NCI-H226 (cell line): ENCODE data around the gene ITPRIPL2.

Experiments used
- DNase-seq: peaks from one replicate; pipeline ENCODE4 v3.0.0-alpha.2; 2015

Gene ITPRIPL2

DNA sequence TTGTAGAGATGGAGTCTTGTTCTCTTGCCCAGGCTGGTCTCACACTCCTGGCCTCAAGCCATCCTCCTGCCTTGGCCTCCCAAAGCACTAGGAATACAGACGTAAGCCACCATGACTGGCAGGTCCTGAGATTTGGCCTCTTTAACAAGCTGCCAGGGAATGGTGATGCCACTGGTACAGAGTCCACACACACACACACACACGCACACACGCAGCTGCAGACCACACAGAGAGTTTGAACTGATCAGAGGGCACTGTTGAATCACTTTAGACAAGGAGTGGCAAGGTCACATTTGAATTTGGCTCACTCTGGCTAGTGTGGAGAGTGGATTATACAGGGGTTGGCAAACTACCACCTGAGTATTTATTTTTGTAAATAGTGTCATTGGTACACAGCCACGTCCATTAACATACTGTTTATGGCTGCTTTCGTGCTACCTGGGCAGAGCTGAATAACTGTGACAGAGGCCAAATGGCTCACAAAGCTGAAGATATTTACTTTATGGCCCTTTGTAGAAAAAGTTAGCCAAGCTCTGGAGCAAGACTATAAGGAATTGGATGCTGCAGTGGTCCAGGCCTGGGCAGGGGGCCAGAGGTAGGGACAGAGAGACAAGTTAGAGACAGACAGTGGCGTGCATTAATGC is 9.9 kb downstream of the ITPRIPL2 start:
- no peak for DNase-seq

DNA sequence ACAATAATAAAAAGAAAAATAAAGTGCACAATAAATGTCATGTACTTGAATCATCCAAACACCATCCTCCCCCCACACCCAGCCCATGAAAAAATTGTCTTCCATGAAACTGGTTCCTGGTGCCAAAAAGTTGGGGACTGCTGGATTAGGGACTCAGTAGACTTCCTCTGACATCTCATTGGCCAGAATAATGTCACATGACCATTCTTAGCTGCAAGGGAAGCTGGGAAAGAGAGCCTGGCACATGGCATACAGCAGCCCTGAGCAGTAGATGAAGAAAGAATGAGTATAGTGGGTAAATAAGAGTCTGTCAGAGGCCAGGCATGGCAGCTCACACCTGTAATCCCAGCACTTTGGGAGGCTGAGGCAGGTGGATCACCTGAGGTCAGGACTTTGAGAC is 12.5 kb downstream of the ITPRIPL2 start:
- DNase-seq: no peak

DNA sequence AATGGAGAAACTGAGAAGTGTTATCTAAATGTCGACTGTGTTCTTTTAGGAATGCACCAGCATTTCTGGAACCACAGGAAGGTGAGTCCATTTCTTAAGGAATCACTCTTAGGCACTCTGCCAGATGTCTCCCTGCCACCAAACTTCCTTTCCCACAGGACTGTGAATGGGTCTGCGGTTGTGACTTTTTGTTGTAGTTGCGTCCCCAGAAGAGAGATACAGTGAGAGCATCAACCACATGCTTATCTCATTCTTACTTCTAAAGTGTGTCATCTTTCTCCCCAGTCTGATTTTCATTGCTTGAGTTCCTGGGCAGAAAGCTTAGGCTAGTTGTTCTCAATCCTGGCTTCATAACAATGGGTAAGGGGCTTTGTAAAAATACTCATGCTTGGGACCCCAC is 13.4 kb downstream of the ITPRIPL2 start:
- DNase-seq: no peak

DNA sequence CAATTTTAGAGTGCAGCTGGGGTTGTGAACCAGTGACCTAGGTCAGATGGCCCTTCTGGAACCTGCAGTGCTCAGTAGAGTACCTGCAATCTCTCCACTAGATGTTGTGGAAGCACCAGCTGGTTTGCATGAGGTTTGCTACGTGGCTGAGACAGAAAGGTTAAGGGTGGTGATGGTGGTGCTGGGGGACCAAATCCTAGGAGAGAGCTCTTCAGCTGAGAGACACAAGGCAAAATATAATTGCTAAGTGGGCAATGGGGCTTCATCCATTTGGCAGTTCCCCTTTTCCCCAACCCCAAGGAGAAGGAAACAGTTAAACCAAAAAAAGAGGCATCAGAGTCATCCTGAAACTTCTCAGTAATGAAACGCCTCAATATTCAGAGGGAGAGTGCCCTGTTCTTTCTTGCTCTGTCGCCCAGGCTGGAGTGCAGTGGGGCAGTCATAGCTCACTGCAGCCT is 13.9 kb downstream of the ITPRIPL2 start:
- no peak for DNase-seq

DNA sequence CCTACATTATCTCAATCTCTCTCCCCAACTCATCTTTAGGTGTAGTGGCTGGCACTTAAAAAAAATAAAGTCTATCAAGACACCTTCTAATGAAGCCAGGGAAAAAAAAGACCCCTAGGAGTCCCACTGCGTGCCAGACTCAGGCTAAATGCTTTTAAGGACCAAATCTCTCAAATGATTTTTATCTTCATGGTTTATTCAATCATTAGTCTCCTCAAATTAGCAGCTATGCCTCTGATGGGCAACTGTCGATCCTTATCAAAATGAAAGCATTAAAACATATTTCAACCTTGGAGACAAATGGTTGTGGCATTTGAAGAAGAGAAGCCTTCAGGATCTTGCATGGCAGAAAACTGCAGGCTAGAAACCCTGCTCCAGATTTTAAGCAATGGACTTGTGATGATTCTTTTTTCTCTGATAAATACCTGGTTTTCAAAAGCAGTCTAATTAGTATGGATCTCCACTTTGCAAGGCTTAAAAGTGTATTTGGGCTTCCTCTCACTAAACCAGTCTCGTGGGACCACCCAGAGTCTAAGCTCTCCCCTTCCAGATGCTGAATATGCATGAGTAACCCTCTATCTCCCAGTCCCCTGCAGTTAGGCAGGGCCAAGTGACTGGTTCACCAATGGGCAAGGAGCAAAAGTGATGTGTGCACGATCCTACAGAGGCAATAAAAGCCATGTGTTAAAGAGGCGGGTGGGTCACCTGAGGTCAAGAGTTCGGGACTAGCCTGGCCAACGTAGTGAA is 14.9 kb downstream of the ITPRIPL2 start:
- DNase-seq: no peak

DNA sequence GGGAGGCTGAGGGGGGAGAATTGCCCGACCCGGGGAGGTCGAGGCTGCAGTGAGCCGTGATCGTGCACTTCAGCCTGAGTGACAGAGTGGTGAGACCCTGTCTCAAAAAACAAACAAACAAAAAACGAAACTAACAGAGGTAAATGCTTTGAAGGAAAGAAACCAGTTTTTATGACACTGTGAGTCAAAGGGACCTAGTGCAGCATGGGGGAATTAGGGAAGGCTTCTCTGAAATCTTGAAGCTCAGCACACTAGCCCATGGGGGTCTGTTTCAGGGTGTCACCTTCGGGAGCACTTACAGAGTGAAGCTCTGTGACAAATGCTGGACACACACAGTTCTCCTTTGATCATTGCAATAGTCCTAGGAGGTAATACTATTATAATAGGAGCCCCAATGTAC is 16.6 kb downstream of the ITPRIPL2 start:
- DNase-seq: no peak

DNA sequence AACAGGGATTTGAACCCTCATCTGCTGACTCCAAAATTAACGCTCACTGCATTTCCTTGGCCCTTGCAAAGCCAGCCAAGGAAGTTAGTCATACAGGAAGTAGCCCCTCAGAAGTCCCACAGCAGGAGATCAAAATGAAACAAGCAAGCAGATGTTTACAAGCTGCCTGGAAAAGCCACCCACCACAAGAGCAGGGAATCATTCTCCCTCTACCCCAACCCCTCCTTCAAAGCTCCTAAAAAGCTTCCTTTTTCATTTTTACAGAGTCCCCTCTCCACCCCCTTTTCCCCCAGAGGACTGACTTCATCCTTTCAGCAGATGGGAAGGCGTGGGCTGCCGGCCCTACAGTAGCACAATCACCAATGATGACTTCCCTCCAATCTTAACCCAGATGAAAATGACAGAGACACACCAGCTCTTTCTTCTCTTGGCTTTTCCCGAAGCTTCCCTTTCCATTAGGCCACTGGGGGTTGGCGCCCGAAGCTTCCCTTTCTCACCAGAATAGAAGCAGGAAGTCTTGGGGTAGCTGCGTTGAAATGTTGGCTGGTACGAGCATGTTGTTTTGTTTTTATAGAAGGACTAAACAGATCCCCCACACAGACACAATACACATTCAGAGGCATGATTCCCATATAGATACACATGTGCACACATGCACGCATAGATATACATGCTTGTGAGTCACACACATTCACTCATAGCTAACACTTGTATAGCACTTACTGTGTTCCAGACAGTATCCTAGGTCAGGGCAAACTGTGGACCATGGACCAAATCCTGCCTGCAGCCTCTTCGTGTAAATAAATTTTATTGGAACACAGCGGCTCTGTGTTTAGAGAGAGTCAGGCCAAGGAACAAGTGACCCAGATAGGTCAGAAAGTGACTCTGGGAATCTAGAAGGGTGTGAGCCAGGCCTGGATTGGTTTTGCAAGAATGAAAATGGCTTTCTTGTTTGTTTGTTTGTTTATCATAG is 17.4 kb downstream of the ITPRIPL2 start:
- DNase-seq: no peak

DNA sequence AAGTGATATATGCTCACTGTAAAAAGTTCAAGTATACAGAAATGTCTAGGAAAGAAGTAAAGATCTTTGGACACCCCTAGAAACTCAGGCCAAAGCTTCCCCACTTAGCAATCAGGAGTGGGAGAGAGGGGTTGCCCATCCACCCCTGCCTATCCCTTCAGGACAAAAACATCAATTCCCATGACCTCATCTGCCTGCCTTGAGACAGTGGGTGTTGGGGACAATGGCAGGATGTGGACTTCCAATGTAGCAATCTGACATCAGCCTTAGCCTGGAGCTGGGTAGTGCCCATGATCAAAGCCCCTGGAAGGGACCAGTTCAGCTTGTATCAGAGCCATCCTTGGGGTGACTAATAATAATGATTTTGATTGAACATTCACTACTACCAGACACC is 18.1 kb downstream of the ITPRIPL2 start:
- no peak for DNase-seq

DNA sequence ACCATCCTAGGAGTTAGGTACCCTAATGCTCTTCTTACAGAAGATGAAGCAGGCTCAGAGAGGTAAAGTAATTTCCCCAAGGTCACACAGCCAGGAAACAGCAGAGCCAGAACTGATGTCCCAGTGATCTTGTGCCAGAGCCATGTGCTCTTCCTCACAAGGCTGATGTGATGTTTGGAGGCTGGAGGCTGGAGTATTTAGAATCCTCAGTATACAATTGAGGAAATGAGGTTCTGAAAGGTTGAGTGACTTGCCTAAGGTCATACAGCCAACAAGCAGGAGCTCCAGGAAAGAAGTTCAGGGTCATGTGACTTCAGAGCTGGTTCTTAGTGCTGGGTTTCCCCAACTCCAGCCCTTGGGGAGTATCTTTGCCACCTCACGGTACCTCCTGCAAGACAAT is 18.5 kb downstream of the ITPRIPL2 start:
- DNase-seq: no peak

DNA sequence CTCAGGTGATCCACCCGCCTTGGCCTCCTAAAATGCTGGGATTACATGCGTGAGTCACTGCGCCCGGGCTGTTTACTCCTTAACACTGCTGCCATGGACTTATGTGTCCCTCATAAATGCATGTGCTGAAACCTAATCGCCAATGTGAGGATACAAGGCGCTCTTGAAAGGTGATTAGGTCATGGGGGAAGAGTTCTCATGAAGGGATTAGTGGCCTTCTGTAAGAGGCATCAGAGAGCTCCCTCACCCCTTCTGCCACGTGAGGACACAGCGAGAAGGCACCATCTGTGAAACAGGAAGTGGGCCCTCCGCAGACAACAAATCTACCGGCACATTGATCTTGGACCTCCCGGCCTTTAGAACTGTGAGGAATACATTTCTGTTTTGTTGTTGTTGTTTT is 19.1 kb downstream of the ITPRIPL2 start:
- DNase-seq: no peak

DNA sequence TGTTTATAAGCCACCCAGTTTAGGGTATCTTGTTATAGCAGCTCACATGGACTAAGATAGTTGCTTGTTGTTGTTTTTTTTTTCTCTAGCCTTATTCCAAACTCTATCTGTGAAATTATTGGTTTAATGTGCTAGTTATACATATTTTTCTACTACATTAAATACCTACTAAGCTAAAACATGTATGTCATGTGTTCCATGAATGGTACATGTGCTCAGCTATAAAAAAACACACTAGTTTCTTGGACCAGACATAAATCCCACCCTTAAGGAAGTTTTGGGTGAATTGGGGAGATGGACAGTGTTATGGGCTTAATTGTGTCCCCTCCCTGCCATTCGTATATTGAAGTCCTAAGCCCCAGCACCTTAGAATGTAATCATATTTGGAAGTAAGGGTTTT is 19.8 kb downstream of the ITPRIPL2 start:
- DNase-seq: no peak

DNA sequence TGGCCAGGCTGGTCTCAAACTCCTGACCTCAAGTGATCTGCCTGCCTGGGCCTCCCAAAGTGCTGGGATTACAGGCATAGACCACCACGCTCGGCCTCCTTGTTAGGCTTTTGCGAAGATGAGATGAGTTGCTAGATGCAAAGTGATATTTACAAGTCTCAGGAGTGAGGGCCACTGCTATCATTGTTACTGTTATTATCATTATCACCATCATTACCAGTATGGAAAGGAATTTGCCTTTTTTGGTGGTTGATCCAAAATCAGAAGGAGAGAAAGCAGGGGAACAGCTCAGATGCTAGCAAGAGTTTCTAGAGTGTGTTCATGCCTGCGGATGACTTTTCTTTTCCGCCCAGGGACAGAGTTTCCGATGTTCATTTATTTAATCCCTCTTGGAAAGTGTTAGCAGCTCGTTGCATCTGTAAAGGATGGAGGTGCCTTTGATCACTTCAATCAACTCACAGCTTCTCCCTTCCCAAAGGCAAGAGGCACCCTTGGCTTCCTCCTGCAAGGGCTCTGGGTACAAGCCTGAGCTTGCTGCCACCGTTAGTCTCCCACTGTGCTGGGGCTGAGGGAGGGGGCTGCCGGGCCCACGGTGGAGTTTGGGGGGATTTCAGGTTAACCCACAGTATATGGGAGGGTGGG is 21.6 kb downstream of the ITPRIPL2 start:
- no peak for DNase-seq

DNA sequence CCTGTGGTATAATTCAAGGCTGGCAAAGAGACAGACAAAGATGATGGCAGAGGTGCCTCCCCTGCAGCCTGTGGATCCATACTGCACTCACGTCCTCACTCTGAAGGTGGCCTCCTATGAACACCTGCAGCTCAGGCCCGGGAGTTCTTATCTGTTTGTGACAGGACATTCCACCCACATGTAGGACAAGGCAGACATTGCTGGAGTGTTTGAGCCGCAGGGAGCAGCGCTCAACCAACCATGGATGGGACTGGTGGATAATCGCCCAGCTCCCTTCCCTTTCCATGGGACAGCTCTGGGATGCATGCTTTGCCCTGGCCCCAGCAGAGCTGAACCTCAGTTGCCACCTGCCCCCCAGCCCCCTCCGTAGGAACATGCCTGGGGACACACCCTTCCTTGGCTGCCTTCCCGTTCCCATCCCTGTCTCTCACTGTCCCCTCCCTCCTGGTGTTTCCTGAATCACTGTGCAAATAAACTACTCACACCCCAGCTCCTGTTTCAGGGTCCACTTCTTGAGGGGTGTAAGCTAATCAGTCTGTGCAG is 22.2 kb downstream of the ITPRIPL2 start:
- no peak for DNase-seq

DNA sequence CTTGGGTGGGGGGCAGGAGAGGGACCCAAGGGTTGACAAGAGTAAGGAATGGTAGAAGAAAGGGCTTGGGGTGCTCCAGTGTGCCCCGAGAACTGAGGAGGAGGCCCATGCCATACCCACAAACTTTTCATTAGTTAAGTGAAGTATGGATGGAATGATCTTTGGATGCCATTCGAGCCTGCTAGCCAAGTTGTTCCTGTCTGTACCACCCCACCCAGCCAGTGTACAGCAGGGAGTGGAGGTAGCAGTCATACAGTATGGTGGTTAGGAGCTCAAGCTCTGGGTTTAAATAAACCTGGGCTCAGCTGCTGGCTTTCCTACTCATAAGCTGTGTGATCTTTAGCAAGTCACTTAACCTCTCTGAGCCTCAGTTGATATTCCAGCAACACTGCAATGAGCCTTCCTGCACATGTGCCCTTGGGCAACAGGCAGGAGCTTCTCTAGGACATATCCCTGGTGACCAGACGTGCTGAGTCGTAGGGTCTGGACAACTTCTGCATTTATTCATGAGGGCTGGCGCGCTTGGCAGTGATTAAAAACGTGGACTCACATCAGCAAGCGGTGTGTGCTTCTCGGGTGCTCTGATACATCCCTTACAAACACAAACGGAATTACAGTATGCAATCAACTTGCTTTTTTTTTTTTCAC is 22.9 kb downstream of the ITPRIPL2 start:
- DNase-seq: no peak

DNA sequence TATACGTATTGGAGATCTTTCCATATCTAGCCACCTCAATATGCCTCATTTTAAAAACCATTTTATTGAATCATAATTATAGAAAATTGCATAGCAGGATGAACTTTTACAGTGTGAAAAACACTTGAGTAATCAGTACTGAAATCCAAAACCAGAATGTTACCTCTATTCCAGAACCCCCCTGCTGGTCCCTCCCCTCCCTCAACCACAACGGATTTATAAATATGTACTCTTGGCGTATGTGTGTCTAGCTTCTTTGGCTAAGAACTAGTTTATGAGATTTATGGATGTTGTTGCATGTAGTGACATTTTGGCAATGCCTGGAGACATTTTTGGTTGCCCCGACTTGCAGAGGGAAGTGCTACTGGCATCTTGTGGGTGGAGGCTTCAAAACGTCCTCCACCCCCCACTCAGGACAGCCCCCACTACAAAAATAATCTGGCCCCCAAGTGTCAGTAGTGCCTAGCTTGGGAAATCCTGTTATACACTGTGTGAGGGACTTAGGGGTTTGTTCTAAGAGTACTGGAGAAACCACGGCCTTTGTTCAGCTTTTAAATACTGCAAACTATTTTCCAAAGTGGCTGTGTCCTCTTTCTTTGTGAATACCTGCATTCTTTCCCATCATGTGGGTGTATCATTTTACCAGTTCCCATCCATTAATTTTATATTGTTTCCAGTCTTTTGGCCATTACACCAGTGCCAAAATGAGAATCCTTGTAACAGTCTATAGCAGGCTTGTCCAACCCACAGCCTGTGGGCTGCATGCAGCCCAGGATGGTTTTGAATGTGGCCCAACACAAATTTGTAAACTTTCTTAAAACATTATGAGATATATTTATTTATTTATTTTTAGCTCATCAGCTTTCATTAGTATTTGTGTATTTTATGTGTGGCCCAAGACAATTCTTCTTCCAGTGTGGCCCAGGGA is 23.7 kb downstream of the ITPRIPL2 start:
- DNase-seq: no peak

DNA sequence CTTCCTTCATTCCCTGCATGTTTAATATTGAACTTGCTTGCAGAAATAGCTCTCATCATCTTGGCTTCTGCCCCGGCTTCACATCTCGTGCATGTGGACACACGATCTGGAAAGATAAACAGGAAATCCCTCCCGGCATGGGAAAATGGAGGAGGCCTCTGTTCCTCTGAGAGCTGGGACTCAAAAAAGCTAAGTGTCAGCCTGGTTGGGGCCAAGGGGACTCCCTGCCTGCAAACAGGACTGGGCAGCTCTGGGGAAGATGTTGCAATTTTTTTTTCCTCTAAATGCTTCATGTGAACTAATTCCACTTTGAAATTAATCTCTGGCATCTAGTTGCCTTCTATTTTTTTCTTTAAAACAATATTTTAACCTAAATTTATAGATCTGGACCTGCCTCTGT is 24.8 kb downstream of the ITPRIPL2 start:
- no peak for DNase-seq

DNA sequence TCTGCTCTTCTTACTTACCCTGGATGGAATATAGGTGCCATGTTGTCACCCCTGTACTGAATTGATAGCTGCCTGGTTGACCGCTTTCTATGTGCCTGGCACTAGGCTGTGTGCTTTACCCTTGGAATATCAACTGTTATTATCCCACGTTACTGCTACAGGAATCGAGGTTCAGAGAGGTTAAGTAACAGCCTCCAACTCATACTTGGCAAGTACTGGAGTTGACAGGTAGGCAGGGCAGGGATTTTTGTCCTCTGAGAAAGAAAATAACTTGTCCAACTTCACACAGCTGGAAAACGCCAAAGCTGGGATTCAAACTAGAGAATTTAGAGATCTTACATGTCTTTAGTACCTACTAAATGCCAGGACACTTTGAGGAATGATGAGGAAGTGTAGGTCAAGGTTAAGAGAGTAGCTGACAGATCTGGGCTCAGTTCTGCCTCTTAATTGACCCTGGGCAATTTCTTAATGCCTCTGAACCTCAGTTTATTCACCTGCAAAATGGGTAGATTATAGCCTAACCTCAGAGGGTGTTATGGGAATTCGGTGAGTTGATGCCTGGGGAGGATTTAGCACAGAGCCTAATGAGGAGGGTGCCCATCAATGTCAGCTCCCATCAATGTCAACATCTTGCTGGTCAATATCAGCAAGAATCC is 25.8 kb downstream of the ITPRIPL2 start:
- no peak for DNase-seq

DNA sequence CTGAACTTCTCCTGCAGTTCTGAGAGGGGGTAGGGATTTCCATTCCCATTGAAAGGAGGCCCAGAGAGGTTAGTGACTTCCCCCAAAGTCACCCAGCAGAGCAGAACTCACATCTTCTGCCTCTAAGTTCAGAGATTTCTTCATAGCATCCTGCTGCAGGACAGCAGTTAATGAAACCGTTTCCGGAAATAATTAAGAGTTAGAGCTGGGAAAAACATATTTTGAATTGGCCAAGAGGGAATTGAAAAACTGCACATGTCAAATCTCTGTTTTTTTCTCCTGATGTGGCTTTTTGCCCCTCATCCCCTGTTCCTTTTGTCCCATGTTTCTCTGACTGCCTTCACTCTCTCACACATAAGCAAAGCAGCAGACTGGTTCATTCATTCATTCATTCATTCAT is 26.6 kb downstream of the ITPRIPL2 start:
- no peak for DNase-seq

DNA sequence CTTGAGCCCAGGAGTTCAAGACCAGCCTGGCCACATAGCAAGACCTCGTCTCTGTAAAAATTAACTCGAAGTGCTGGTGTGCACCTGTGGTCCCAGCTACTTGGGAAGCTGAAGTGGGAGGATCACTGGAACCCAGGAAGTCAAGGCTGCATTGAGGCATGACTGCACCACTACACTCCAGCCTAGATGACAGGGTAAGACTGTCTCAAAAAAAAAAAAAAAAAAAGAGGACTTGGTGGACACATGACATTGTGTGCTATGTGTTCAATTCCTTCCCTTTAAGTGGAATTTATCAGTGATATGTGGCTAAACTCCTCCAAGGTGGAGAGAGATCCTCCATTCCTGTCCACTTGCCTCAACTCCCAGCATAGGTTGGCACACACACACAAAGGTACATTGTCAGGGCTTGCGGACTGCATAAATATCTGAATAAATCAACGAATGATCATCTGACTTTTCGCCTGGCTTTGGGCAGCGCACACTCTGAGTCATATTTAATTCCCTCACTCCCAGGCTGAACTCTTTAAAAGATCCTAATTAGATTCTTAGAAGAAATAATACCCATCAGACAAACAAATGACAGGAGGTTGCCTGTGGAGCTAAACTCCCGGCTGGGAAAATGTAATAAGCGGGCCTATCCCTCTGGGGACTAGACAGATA is 29.3 kb downstream of the ITPRIPL2 start:
- DNase-seq: no peak

DNA sequence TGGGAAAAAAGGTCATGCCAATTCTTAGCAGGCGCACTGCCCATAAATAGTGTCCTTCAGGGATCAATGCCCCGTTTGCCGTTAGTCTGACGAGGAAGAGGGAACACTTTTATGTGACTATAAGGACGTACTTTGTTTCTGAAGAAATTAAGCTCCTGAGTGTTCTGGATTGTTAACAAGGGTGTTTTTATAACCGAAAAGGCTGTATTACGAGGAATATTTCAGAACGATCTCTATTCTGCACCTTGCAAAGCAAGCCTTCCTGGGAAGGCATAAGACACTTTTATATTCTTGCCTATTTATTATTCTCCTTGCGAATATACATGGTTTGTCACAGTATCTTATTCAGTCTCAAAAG is 29.8 kb downstream of the ITPRIPL2 start:
- DNase-seq: no peak
